Measurements from ENCODE around the gene CTSW. TPM values are rescaled to one million over a fixed set of nuclear protein-coding genes. Genes with fewer than 3 reads are reported as not detected.

Gene CTSW
- total and polyA plus RNA-seq, 2 of the 4 experiments (the other 2 are of a cell fraction), result 0.07 to 0.18 TPM

DNA sequence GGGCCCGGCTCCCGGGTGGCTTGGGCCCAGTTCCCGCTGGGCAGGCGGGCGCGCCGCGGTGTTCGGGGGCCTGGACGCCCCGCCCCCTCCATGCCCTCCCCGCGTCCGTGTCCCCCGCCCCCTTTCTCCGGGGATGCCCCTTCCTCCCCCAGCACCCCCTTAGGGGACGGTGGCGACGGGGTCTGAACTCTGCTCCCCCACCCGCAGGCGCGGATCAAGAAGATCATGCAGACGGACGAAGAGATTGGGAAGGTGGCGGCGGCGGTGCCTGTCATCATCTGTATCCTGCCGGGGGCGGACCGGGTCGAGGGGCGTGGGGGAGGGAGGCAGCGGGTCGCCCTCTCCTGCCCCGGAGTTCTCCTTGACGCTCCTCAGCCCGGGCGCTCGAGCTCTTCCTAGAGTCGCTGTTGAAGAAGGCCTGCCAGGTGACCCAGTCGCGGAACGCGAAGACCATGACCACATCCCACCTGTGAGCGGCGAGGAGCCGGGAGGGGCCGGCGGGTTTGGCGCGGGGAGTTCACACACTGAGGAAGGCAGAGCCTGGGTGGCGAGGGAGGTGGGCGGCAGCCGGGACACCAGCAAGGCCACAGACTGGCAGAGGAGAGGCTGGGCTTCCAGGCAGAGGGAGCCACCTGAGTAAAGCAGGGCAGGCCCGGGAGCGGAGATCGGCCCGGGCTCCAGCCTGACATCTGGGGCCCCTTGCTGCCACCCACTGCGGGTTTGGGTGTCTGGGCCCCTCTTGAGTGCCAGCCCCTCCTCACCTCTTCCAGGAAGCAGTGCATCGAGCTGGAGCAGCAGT lies 40.1 kb downstream of the CTSW start:
- H2BK5ac ChIP-seq (ENCODE audit: low read depth, low read length, poor library complexity, severe bottlenecking), result peak overlapping the region; percentile 85
- H3K36me3 ChIP-seq (ENCODE audit: control insufficient read depth, insufficient read depth, low read length), result peaks cover 37% of the 10 kb centered on the region
- H2AFZ ChIP-seq (replicated peaks; ENCODE audit: low read length, poor library complexity), result peak overlapping the region; percentile 94
- no peak for DNase-seq
- no peak overlapping the region for H2BK20ac ChIP-seq (ENCODE audit: low read depth, low read length)
- H3K9me3 ChIP-seq (ENCODE audit: control insufficient read depth, insufficient read depth, low read length), result no peaks in the 10 kb centered on the region
- H3K56ac ChIP-seq (ENCODE audit: extremely low read depth, insufficient read depth, low read length), result peak overlapping the region; percentile 55
- peak overlapping the region; percentile 51 for H4K91ac ChIP-seq (ENCODE audit: insufficient read depth, low read depth, low read length)
- ChIA-PET POLR2A (ENCODE audit: unreplicated experiment) (no interaction called here), CTCF (no interaction called here)
- peak overlapping the region; percentile 78 for H3K9ac ChIP-seq (ENCODE audit: low read depth, low read length)
- H2AK5ac ChIP-seq (ENCODE audit: low read depth, low read length), result peak overlapping the region; percentile 66
- dilution Hi-C loops (cut with HindIII; ENCODE audit: low sequenced_read_pairs, unreplicated experiment), result no loop called here
- WGBS, 2 experiments (ENCODE audit: extremely low coverage in 2 of 2, insufficient read length in 1 of 2), result 1% methylated on average over 19 of the region's 60 CpGs; no CpG with 5 or more reads in 1 of the 2 experiments
- peaks cover 11% of the 10 kb centered on the region for H4K20me1 ChIP-seq (ENCODE audit: insufficient read depth, low read length)
- peak; percentile 21 for ATAC-seq (ENCODE audit: low read depth)
- H2BK15ac ChIP-seq (ENCODE audit: low read depth, low read length), result no peak overlapping the region; the same call in 2 of the 3 replicates
- H3K4me3 ChIP-seq (ENCODE audit: insufficient read depth, low read depth, low read length), result peak overlapping the region; percentile 91
- H3K27me3 ChIP-seq (ENCODE audit: control insufficient read depth, insufficient read depth, low read length), result no peaks in the 10 kb centered on the region
- H3K79me1 ChIP-seq (ENCODE audit: low read depth in 1 of 2, low read length in 2 of 2), result peaks cover 15 to 51% of the 10 kb centered on the region in 2 experiments
- H4K5ac ChIP-seq (ENCODE audit: low read depth, low read length), result no peak overlapping the region
- peak overlapping the region; percentile 62; the same call in 1 of the 2 replicates for H3K23ac ChIP-seq (ENCODE audit: low read depth, low read length)
- TSS peak; percentile 76 for BruUV-seq (replicated peaks)
- peak overlapping the region in 1 of 2 experiments; percentile 57; a peak in 1 of 4 replicates for H4K8ac ChIP-seq (ENCODE audit: low read depth in 2 of 2, low read length in 2 of 2)
- peak overlapping the region; percentile 70 for H3K14ac ChIP-seq (replicated peaks; ENCODE audit: low read depth, low read length)
- in situ Hi-C loops (cut with MboI; ENCODE audit: low sequenced_read_pairs), result no loop called here
- peak overlapping the region; percentile 98 for H2AK9ac ChIP-seq (replicated peaks; ENCODE audit: low read depth, low read length, poor library complexity)
- peaks cover 38% of the 10 kb centered on the region for H3K4me1 ChIP-seq (ENCODE audit: control insufficient read depth, insufficient read depth, low read length)
- H3K27ac ChIP-seq (ENCODE audit: insufficient read depth, low read length), result peak overlapping the region; percentile 93
- peak overlapping the region; percentile 84 for H3K4me2 ChIP-seq (ENCODE audit: low read depth, low read length)
- no peak overlapping the region for H3K18ac ChIP-seq (ENCODE audit: low read depth, low read length)
- H3K9me1 ChIP-seq (ENCODE audit: insufficient read depth, low read length), result peaks cover 23% of the 10 kb centered on the region
- H2BK120ac ChIP-seq (ENCODE audit: low read depth, low read length), result peak overlapping the region; percentile 58; the same call in 1 of the 2 replicates
- no peak for TF ChIP-seq RFX5 (IDR thresholded peaks at IDR 0.05; ENCODE audit: low read depth, low read length)
- no peak for TF ChIP-seq FOS (IDR thresholded peaks at IDR 0.05; ENCODE audit: low read depth, low read length)
- TF ChIP-seq CHD1 (IDR thresholded peaks at IDR 0.05; ENCODE audit: low read depth, low read length), result no peak
- TF ChIP-seq RAD21 (IDR thresholded peaks at IDR 0.05; ENCODE audit: low read length), result 0 out of 2 replicates have a peak, but pooled peaks have one; percentile 1
- TF ChIP-seq RCOR1 (IDR thresholded peaks at IDR 0.05; ENCODE audit: insufficient replicate concordance, low read length), result no peak
- H3K4ac ChIP-seq (ENCODE audit: low read depth, low read length), result peak overlapping the region; percentile 73
- intact Hi-C loops (cut with micrococcal nuclease), result loop anchor here (5.0 kb wide), 1 partner anchor 43 kb away; the partner anchor contains the start of gene SART1

Measured in IMR-90 (cell line).